IMR-90 (cell line): ENCODE measurements around the gene SLC38A8. TPM values are rescaled to one million over a fixed set of nuclear protein-coding genes. Genes with fewer than 3 reads are reported as not detected.

ENCODE experiments used
- ATAC-seq: fragments of 200-7000 bp; cut with Tn5 transposase; 2 replicates; pipeline ENCODE4 v1.9.1; 2020; ENCODE audit warnings: low read depth, mild to moderate bottlenecking, moderate library complexity
- BruUV-seq: library from RNA; stranded (reverse); fragments of 400-500 nt; replicated peaks from 2 replicates; lab custom pipeline; 2021; lab: Mats Ljungman, UMichigan
- CTCF ChIA-PET: fragments of 300-600 bp; formaldehyde crosslinking; extraction: SDS; loops from one replicate; lab custom pipeline; 2021; ENCODE audit warnings: antibody characterized with exemption; lab: Yijun Ruan, JAX
- POLR2A ChIA-PET: fragments of 300-600 bp; sonication (Branson Sonifier 250); formaldehyde crosslinking; loops from one replicate; lab custom pipeline; 2022; ENCODE audit warnings: antibody characterized with exemption; ENCODE audit not compliant: unreplicated experiment; lab: Charles Lee
- DNase-seq: peaks from one replicate; pipeline ENCODE4 v3.0.0; 2013
- H2AFZ ChIP-seq: replicated peaks from 2 replicates; pipeline ENCODE3; 2013; ENCODE audit warnings: low read length, mild to moderate bottlenecking; ENCODE audit not compliant: poor library complexity
- H2AK5ac ChIP-seq: 2 replicates; pipeline ENCODE4 v1.6.1; 2013; ENCODE audit warnings: low read depth, low read length, inconsistent platforms
- H2AK9ac ChIP-seq: replicated peaks from 2 replicates; pipeline ENCODE3; 2013; ENCODE audit warnings: mild to moderate bottlenecking, low read depth, low read length, moderate library complexity; ENCODE audit not compliant: poor library complexity
- H2BK120ac ChIP-seq: 2 replicates; pipeline ENCODE4 v1.6.1; 2013; ENCODE audit warnings: low read depth, low read length, inconsistent platforms
- H2BK15ac ChIP-seq: 3 replicates; pipeline ENCODE4 v1.6.1; 2013; ENCODE audit warnings: low read depth, low read length, inconsistent platforms
- H2BK20ac ChIP-seq: 2 replicates; pipeline ENCODE4 v1.6.1; 2013; ENCODE audit warnings: low read depth, mild to moderate bottlenecking, inconsistent platforms, low read length, moderate library complexity
- H2BK5ac ChIP-seq: 2 replicates; pipeline ENCODE4 v1.6.1; 2013; ENCODE audit warnings: mild to moderate bottlenecking, low read depth, low read length, inconsistent platforms; ENCODE audit not compliant: poor library complexity, severe bottlenecking
- H3K14ac ChIP-seq: replicated peaks from 2 replicates; pipeline ENCODE4 v1.6.1; 2013; ENCODE audit warnings: low read depth, low read length, inconsistent platforms
- H3K18ac ChIP-seq: 2 replicates; pipeline ENCODE4 v1.6.1; 2013; ENCODE audit warnings: low read depth, low read length, control low read depth
- H3K23ac ChIP-seq: 2 replicates; pipeline ENCODE4 v1.6.1; 2013; ENCODE audit warnings: low read depth, low read length, inconsistent platforms
- H3K27ac ChIP-seq: 2 replicates; pipeline ENCODE4 v1.5.1; 2013; ENCODE audit warnings: mild to moderate bottlenecking, control low read depth, low read length; ENCODE audit not compliant: insufficient read depth
- H3K27me3 ChIP-seq: 2 replicates; pipeline ENCODE4 v1.6.1; 2013; ENCODE audit warnings: low read length; ENCODE audit not compliant: control insufficient read depth, insufficient read depth
- H3K36me3 ChIP-seq: 2 replicates; pipeline ENCODE4 v1.6.1; 2013; ENCODE audit warnings: low read length, mixed read lengths; ENCODE audit not compliant: control insufficient read depth, insufficient read depth
- H3K4ac ChIP-seq: 2 replicates; pipeline ENCODE4 v1.6.1; 2013; ENCODE audit warnings: low read depth, low read length, inconsistent platforms
- H3K4me1 ChIP-seq: 2 replicates; pipeline ENCODE4 v1.6.1; 2013; ENCODE audit warnings: low read length, mixed read lengths; ENCODE audit not compliant: control insufficient read depth, insufficient read depth
- H3K4me2 ChIP-seq: 2 replicates; pipeline ENCODE4 v1.6.1; 2013; ENCODE audit warnings: low read depth, mild to moderate bottlenecking, control low read depth, low read length, moderate library complexity
- H3K4me3 ChIP-seq: 2 replicates; pipeline ENCODE4 v1.5.1; 2013; ENCODE audit warnings: low read depth, mild to moderate bottlenecking, control low read depth, low read length, moderate library complexity; ENCODE audit not compliant: insufficient read depth
- H3K56ac ChIP-seq: 2 replicates; pipeline ENCODE4 v1.6.1; 2013; ENCODE audit warnings: low read length, inconsistent platforms; ENCODE audit not compliant: insufficient read depth; ENCODE audit errors: extremely low read depth
- H3K79me1 ChIP-seq, 2 experiments: 2 replicates each; pipeline ENCODE4 v1.6.1; 2013; ENCODE audit warnings: low read length in 2 of 2, inconsistent platforms in 1 of 2, low read depth in 1 of 2
- H3K9ac ChIP-seq: 2 replicates; pipeline ENCODE4 v1.6.1; 2013; ENCODE audit warnings: low read depth, low read length, control low read depth
- H3K9me1 ChIP-seq: 2 replicates; pipeline ENCODE4 v1.6.1; 2013; ENCODE audit warnings: low read length, inconsistent platforms; ENCODE audit not compliant: insufficient read depth
- H3K9me3 ChIP-seq: 2 replicates; pipeline ENCODE4 v1.6.1; 2013; ENCODE audit warnings: low read length; ENCODE audit not compliant: control insufficient read depth, insufficient read depth
- H4K20me1 ChIP-seq: 2 replicates; pipeline ENCODE4 v1.6.1; 2013; ENCODE audit warnings: low read length, inconsistent platforms; ENCODE audit not compliant: insufficient read depth
- H4K5ac ChIP-seq: 2 replicates; pipeline ENCODE4 v1.6.1; 2013; ENCODE audit warnings: mild to moderate bottlenecking, low read depth, low read length, control low read depth
- H4K8ac ChIP-seq, 2 experiments: 2 replicates each; pipeline ENCODE4 v1.6.1; 2013; ENCODE audit warnings: low read depth in 2 of 2, low read length in 2 of 2, control low read depth in 1 of 2, inconsistent platforms in 1 of 2
- H4K91ac ChIP-seq: 2 replicates; pipeline ENCODE4 v1.6.1; 2013; ENCODE audit warnings: low read depth, low read length, inconsistent platforms; ENCODE audit not compliant: insufficient read depth
- BHLHE40 ChIP-seq: fragments of 150-350 bp; IDR thresholded peaks from 2 replicates; pipeline ENCODE4 v1.6.1; 2016; ENCODE audit warnings: mild to moderate bottlenecking, low read depth, low read length
- MXI1 ChIP-seq: IDR thresholded peaks from 2 replicates; pipeline ENCODE4 v1.6.1; 2012; ENCODE audit warnings: low read depth, mild to moderate bottlenecking, low read length, moderate library complexity, borderline replicate concordance
- POLR2A ChIP-seq: IDR thresholded peaks from 2 replicates; pipeline ENCODE4 v1.6.1; 2012; ENCODE audit warnings: mild to moderate bottlenecking, low read depth, low read length
- RFX5 ChIP-seq: IDR thresholded peaks from 2 replicates; pipeline ENCODE4 v1.8.0; 2012; ENCODE audit warnings: low read depth, mild to moderate bottlenecking, low read length, moderate library complexity
- WGBS, 2 experiments: methylation state at CpG; one replicate each; pipeline versions ENCODE4 v1.1.5 to v1.1.7; 2013; ENCODE audit warnings: missing lambda C conversion rate in 2 of 2; ENCODE audit not compliant: insufficient read length in 1 of 2; ENCODE audit errors: extremely low coverage in 2 of 2; 5-methylcytosine and 5-hydroxymethylcytosine counted together
- dilution Hi-C: fragments of 300-500 bp; cut with HindIII; formaldehyde crosslinking; loops from one replicate; pipeline ENCODE4 v1.14.3; 2018; ENCODE audit warnings: low sequenced_read_pairs; ENCODE audit not compliant: unreplicated experiment
- in situ Hi-C: fragments of 300-500 bp; cut with MboI; formaldehyde crosslinking; loops from 3 replicates; pipeline ENCODE4 v1.14.3; 2019; ENCODE audit warnings: low sequenced_read_pairs, inconsistent platforms, mixed read lengths
- intact Hi-C: fragments of 100-400 bp; cut with micrococcal nuclease; formaldehyde crosslinking; loops from 2 replicates; pipeline ENCODE4 v1.10.0; 2022
- polyA plus RNA-seq, 3 experiments: library from polyadenylated mRNA; depleted of rRNA; stranded (reverse); fragments of >200 nt; gene quantifications; 2 replicates each; pipeline ENCODE4 v1.2.3, GENCODE V29; 2012; ENCODE audit warnings: low replicate concordance in 1 of 3
- total RNA-seq: library from RNA; depleted of rRNA; stranded (reverse); fragments of >200 nt; gene quantifications from 2 replicates; pipeline ENCODE4 v1.2.3, GENCODE V29; 2012
- TF ChIP-seq, protein P1 (sequence below): fragments of 150-350 bp; IDR thresholded peaks from 2 replicates; pipeline ENCODE4 v1.6.1; 2016; ENCODE audit warnings: low read depth, mild to moderate bottlenecking, low read length, moderate library complexity, borderline replicate concordance

The SLC38A8 gene
- total and polyA plus RNA-seq, 2 of the 4 experiments (the other 2 are of a cell fraction), result not detected

DNA sequence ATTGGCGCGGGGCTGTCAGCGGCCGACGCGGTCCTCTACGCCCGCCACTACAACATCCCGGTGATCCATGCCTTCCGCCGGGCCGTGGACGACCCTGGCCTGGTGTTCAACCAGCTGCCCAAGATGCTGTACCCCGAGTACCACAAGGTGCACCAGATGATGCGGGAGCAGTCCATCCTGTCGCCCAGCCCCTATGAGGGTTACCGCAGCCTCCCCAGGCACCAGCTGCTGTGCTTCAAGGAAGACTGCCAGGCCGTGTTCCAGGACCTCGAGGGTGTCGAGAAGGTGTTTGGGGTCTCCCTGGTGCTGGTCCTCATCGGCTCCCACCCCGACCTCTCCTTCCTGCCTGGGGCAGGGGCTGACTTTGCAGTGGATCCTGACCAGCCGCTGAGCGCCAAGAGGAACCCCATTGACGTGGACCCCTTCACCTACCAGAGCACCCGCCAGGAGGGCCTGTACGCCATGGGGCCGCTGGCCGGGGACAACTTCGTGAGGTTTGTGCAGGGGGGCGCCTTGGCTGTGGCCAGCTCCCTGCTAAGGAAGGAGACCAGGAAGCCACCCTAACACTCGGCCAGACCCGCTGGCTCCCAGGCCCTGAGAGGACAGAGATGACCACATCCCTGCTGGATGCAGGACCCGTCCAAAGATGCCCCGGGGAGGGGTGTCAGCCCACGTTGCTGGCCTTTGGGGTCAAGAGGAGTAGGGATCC lies 77.0 kb downstream of the SLC38A8 start:
- Histone ChIP-seq H3K4me1 (no peaks in the 10 kb centered on the region), H4K91ac (no peak overlapping the region), H3K23ac (no peak overlapping the region), H3K4ac (no peak overlapping the region), H3K14ac (no peak overlapping the region), H3K79me1 (no peaks in the 10 kb centered on the region), H3K27me3 (peaks cover 18% of the 10 kb centered on the region), H4K5ac (no peak overlapping the region), H3K18ac (no peak overlapping the region), H3K56ac (no peak overlapping the region), H3K9me1 (no peaks in the 10 kb centered on the region; the same call in 1 of the 2 replicates), H3K27ac (no peak overlapping the region), H3K4me2 (no peak overlapping the region), H3K4me3 (no peak overlapping the region), H2AK5ac (no peak overlapping the region), H2AK9ac (no peak overlapping the region), H3K9me3 (no peaks in the 10 kb centered on the region), H2BK5ac (no peak overlapping the region), H2BK15ac (no peak overlapping the region), H3K9ac (no peak overlapping the region), H2BK120ac (no peak overlapping the region), H2BK20ac (no peak overlapping the region), H4K8ac (no peak overlapping the region), H2AFZ (no peak overlapping the region), H3K36me3 (peaks cover 23% of the 10 kb centered on the region; the same call in 1 of the 2 replicates), H4K20me1 (no peaks in the 10 kb centered on the region; the same call in none of the 2 replicates)
- 91% methylated on average over 27 of the region's 36 CpGs; no CpG with 5 or more reads in 1 of the 2 experiments for WGBS, 2 experiments
- dilution Hi-C loops, result no loop called here
- DNase-seq (no peak), ATAC-seq (no peak)
- CTCF ChIA-PET, result no interaction called here
- POLR2A ChIA-PET, result interaction anchor here (0.6 kb wide), 1 partner anchor 12 kb away, joined by 3 read pairs; no protein-coding TSS in a partner anchor
- TF ChIP-seq POLR2A (no peak), RFX5 (no peak), BHLHE40 (no peak), MXI1 (no peak)
- TF ChIP-seq, protein P1, sequence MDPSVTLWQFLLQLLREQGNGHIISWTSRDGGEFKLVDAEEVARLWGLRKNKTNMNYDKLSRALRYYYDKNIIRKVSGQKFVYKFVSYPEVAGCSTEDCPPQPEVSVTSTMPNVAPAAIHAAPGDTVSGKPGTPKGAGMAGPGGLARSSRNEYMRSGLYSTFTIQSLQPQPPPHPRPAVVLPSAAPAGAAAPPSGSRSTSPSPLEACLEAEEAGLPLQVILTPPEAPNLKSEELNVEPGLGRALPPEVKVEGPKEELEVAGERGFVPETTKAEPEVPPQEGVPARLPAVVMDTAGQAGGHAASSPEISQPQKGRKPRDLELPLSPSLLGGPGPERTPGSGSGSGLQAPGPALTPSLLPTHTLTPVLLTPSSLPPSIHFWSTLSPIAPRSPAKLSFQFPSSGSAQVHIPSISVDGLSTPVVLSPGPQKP, result no peak
- intact Hi-C loops, result loop anchor here (5.0 kb wide), 1 partner anchor 77 kb away; the partner anchor contains the start of gene SLC38A8
- BruUV-seq, result no TSS peak
- in situ Hi-C loops, result loop anchor here (10.0 to 25.0 kb wide), 2 partner anchors 209 to 522 kb away; no protein-coding TSS in a partner anchor
